Measurements from ENCODE around the gene CACNB1. TPM values are rescaled to one million over a fixed set of nuclear protein-coding genes. Genes with fewer than 3 reads are reported as not detected.

The CACNB1 gene
- total and polyA plus RNA-seq, 2 of the 13 experiments (the other 11 are each of a cell fraction or from before 2014, with no cell fraction given), result 0.75 to 1.5 TPM

- TF ChIP-seq CREM (IDR thresholded peaks at IDR 0.05) (peak; percentile 78), CREM (CRISPR knock-in tag; IDR thresholded peaks at IDR 0.05) (no peak), ZNF101 (CRISPR knock-in tag; IDR thresholded peaks at IDR 0.05; ENCODE audit: borderline replicate concordance, low read depth) (no peak), MTA3 (CRISPR knock-in tag; IDR thresholded peaks at IDR 0.05) (no peak), CC2D1A (CRISPR knock-in tag; IDR thresholded peaks at IDR 0.05) (no peak), ZNF609 (CRISPR knock-in tag; IDR thresholded peaks at IDR 0.05; ENCODE audit: borderline replicate concordance) (peak; percentile 33; the same call in 1 of the 2 replicates), POGZ (CRISPR knock-in tag; IDR thresholded peaks at IDR 0.05) (peak; percentile 35; the same call in 1 of the 2 replicates), FOXJ3 (CRISPR knock-in tag; IDR thresholded peaks at IDR 0.05; ENCODE audit: borderline replicate concordance) (no peak), BCL3 (CRISPR knock-in tag; IDR thresholded peaks at IDR 0.05) (peak; percentile 48; the same call in 1 of the 2 replicates), KAT7 (CRISPR knock-in tag; IDR thresholded peaks at IDR 0.05; ENCODE audit: borderline replicate concordance) (peak; percentile 81; the same call in 1 of the 2 replicates), ZFY (CRISPR knock-in tag; IDR thresholded peaks at IDR 0.05) (peak; percentile 94), PAF1 (CRISPR knock-in tag; IDR thresholded peaks at IDR 0.05) (no peak), TAF1 (CRISPR knock-in tag; IDR thresholded peaks at IDR 0.05) (peak; percentile 95), HNRNPL (IDR thresholded peaks at IDR 0.05; ENCODE audit: low read depth, low read length) (peak; percentile 78; the same call in 1 of the 2 replicates), KLF16 (CRISPR knock-in tag; IDR thresholded peaks at IDR 0.05) (peak in 1 of 2 experiments; percentile 55; a peak in 2 of 4 replicates), HNF1A (IDR thresholded peaks at IDR 0.05; ENCODE audit: low read depth) (peak; percentile 25; the same call in 1 of the 2 replicates), HNF1A (CRISPR knock-in tag; IDR thresholded peaks at IDR 0.05; ENCODE audit: borderline replicate concordance) (peak; percentile 51), ZNF552 (CRISPR knock-in tag; IDR thresholded peaks at IDR 0.05; ENCODE audit: borderline replicate concordance) (peak; percentile 77; the same call in 1 of the 2 replicates)
These were observed 2.8 kb upstream of the CACNB1 start, which contains the start of gene RPL19 (continued) for GRCh38 chr17:39200070-39200879.
